Fibroblast of villous mesenchyme (primary cell): ENCODE measurements around the gene NBEA. TPM values are rescaled to one million over a fixed set of nuclear protein-coding genes. Genes with fewer than 3 reads are reported as not detected.
"Not testable (repeated sequence)": the region's sequence is repeated elsewhere in the genome, so short reads cannot be mapped to it uniquely, and the experiment has no call there.

Experiments
- DNase-seq: peaks from one replicate; pipeline ENCODE4 v3.0.0-alpha.2; 2010; ENCODE audit warnings: low read depth
- H3K4me3 ChIP-seq: 2 replicates; pipeline ENCODE4 v1.5.1; 2011; ENCODE audit warnings: low read depth, mild to moderate bottlenecking, low read length
- CTCF ChIP-seq: IDR thresholded peaks from 2 replicates; pipeline ENCODE4 v1.5.1; 2012; ENCODE audit warnings: low read depth, mild to moderate bottlenecking, low read length; ENCODE audit not compliant: insufficient read depth
- total RNA-seq: library from RNA; depleted of rRNA; stranded (reverse); fragments of >200 nt; gene quantifications from 2 replicates; pipeline ENCODE4 v1.2.3, GENCODE V29; 2012

The NBEA gene
- total RNA-seq, 1 donor, result 9.5 TPM

- no peak overlapping the region for H3K4me3 ChIP-seq
- no peak for TF ChIP-seq CTCF
Observed at GRCh38 chr13:35659796-35660195, 717.7 kb downstream of the NBEA start.

GRCh38 chr13:35664747-35665146 lies 722.7 kb downstream of the NBEA start:
- TF ChIP-seq CTCF, result no peak
- H3K4me3 ChIP-seq, result no peak overlapping the region
- no peak for DNase-seq

More at GRCh38 chr13:35659796-35660195, 717.7 kb downstream of the NBEA start:
- DNase-seq, result no peak

- TF ChIP-seq CTCF, result no peak
- DNase-seq, result no peak
- H3K4me3 ChIP-seq, result no peak overlapping the region
Observed at GRCh38 chr13:35669321-35669720, 727.3 kb downstream of the NBEA start.

GRCh38 chr13:35672611-35673010 lies 730.5 kb downstream of the NBEA start:
- no peak for DNase-seq
- TF ChIP-seq CTCF, result no peak

GRCh38 chr13:35675651-35676050 lies 733.6 kb downstream of the NBEA start:
- no peak for DNase-seq
- no peak overlapping the region for H3K4me3 ChIP-seq
- TF ChIP-seq CTCF, result no peak

More at GRCh38 chr13:35672611-35673010, 730.5 kb downstream of the NBEA start:
- no peak overlapping the region for H3K4me3 ChIP-seq

- DNase-seq, H3K4me3 ChIP-seq: not testable (repeated sequence)
Observed at GRCh38 chr13:35677863-35678262, 735.8 kb downstream of the NBEA start.

- H3K4me3 ChIP-seq, result no peak overlapping the region
- TF ChIP-seq CTCF, result no peak
- DNase-seq, result no peak
Observed at GRCh38 chr13:35681685-35682084, 739.6 kb downstream of the NBEA start.

- H3K4me3 ChIP-seq, result no peak overlapping the region
- DNase-seq, result no peak
- no peak for TF ChIP-seq CTCF
Observed at GRCh38 chr13:35684432-35684831, 742.4 kb downstream of the NBEA start.
